ENCODE data around the gene IFNG.
"Not testable (repeated sequence)": the region's sequence is repeated elsewhere in the genome, so short reads cannot be mapped to it uniquely, and the experiment has no call there.

The IFNG gene

DNA sequence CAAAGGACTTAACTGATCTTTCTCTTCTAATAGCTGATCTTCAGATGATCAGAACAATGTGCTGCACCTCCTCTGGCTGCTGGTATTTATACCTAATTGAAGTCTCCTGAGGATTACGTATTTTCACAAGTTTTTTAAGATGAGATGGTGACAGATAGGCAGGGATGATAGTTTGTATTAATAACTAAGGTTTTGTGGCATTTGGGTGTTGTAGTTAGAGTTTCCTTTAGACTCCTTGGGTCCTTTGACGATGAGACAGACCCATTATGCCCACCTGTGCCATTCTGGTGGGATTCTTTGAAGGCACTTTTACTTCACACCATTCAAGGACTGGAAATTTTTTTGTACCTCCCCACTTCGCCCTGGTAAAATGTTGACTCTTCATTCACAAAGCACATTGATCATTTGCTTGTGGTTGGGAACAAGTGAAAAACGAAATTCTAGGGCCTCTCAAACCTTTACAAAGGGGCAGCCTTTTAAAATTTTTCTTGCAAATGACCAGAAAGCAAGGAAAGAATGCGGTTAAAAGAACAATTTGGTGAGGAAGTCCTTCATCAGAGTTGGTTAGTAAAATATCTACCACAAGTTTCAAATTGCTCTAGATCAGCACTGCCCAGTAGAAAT is at the start of gene IFNG:
Gene IFNG, minus strand, starts transcription at position 60 of the 624 bp plus-strand sequence. CDS start 125 bp downstream, outside the sequence.
- no peak for DNase-seq

- DNase-seq = not testable (repeated sequence)
Observed at GRCh38 chr12:68209048-68209728, 49.6 kb upstream of the IFNG start.

GRCh38 chr12:68207276-68207675 is 47.7 kb upstream of the IFNG start:
- no peak for DNase-seq

DNA sequence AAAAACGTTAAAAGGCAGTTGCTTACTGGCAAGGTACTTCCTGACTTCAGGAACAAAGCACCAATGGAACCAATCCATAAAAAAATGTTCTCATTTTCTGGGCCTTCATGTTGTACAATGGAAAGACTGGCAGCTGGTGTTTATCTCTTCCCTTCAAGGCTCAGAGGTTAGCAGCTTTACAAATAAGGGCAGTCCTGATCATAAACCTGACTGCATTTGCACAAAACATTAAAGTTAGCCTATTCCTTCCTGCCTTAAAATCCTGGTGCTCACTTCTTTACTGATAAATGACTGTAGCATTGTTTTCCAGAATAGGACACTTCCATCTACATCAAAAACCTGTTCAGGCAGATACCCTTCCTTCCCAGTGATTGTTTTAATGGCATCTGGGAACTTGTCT is 46.9 kb upstream of the IFNG start:
- DNase-seq = no peak

DNA sequence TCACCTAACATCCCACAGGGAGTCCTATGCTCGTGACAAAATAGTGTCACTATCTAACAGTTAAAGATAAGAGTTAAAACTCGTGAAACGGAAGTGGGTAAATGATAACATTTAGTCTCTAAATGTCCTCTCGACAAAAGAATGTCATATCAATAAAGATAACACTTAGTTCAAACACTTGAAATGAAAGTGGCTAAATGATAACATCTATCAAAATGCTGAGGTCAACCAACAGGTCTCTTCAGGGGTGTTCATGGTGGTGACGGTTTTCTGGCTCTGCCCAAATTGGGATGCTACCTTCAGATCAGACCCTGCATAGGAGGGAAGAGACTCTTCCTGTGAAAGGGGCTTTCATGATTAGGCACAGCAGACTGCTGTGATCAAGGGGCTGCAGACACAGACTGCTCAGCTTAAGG is 43.9 kb upstream of the IFNG start:
- no peak for DNase-seq

DNA sequence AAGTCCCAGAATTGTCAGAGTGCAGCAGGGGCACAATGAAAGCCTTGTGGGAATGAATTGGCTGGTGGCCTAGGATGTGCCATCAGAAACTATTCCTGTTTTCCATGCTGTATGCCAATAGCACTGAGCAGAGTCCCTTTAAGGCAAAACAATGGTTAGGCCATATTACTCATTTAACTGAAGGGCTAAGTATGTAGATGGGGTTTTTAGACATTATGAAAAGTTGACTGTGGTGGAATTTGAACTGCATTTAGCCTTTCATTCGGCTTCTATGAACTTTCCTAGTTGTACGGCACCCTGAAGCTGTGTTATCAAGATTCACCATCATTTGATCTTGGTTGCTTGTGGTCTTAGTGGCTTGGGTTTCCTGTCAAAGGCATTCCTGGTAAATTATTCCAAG is 41.3 kb upstream of the IFNG start:
- no peak for DNase-seq

GRCh38 chr12:68199127-68199526 is 39.6 kb upstream of the IFNG start:
- DNase-seq = no peak

DNA sequence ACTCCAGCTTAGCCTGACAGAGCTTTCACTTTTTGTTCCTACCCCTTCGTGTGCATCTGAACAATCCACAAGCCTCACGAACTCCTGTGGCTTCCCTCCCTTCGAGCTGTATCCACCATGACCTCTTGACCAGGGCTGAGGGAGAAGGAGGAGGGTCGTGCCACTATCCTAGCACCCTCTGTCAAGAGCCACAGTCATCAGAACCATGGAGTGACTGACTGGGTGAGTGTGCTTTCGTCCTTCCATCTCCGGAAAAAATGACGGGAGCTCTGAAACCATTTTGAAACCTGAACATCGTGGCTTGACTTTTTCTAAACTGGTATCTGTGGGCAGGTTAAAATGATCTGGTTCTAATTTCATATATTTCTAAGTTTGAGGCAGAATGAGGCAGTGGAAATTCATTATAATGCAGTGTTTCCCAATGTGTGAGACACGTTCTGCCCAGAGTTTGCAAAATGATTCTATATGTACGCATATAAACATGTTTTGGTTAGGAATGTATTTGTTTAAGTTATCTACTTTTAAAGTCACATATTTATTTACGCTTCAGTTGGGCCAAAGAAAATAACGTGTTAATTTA is 39.1 kb upstream of the IFNG start:
- no peak for DNase-seq

DNA sequence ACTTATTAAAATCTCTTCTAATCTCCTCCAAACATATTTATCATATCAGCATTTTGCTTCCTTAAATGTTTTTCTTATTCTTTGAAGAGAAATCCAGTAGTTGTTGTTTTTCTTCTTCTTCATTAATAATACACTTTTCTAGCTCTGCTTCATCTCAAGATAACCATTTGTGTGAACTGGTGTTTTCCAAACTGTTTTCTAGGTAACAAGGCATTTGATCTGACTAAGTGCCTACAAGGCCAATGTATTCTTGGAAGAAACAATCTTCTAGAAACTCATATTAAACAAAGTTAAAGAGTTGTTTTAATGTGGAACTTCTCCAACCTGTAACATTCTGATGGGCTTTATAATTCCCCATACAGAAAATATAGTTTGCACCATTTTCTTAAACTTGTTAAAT is 30.8 kb upstream of the IFNG start:
- no peak for DNase-seq

DNA sequence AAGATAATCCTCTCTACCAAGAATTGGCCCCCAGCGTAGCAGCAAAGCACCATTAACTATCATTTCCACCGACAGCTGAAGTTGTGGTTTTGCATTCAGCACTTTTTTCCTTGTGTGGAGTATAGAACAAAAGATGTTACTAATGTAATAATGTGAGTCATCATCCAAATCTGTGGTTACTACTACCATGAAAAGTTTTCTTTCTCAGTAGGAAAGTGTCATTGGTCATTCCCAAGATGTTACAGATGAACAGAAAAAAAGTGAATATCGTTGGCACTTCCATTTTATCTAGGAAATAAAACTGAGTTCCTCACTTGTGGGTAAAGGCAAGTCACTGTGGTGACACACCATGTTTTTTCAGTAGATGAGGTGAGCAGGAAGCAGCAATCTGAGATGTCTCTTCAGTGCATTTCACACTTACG is 30.3 kb upstream of the IFNG start:
- DNase-seq = no peak

DNA sequence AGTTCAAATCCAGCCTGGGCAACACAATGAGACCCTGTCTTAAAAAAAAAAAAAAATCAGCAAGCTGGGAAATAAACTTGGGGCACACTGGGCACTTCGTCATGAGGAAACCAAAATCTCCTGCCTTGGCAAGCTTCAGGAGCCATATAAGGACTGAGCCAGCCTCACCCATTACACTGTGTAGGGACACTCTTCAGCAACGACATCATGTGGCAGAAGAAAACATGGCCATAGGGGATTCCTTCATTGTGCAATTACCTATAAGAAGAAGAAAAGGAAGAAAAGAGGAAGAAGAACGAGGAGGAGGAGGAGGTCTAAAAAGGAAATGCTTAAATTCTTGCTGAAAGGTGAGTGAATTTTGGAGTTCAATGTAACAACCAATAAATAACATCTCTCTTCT is 26.1 kb upstream of the IFNG start:
- no peak for DNase-seq

GRCh38 chr12:68180792-68181744 is 21.5 kb upstream of the IFNG start:
- DNase-seq = no peak

DNA sequence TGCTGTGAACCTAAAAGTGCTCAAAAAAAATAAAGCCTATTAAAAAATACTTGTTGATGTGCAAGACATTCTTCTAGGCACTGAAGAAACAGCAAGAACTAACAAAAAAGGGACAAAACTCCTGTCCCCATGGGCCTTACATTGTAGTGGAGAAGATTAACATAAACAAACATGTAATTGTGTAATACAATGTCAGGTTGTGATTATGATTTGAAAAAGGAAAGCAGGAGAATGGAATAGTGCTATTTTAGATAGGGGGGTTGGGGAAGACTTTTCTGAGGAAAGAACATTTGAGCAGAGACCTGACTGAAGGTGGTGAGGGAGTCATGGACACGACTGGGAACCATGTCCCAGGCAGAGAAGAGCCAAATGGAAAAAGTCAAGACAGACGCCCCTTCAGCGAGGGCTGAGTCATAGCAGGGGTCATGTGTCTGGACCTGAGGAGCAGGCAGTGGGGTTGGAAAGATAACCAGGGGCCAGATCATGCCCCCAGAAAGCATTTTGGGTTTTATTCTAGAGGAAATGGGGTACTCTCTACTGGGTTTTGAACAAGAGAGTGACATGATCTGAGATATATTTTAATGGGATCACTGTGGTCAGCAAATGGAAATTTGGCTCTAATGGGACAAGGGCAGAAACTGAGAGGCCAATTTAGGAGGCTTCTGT is 19.4 kb upstream of the IFNG start:
- DNase-seq = no peak

GRCh38 chr12:68178184-68178583 is 18.6 kb upstream of the IFNG start:
- no peak for DNase-seq

DNA sequence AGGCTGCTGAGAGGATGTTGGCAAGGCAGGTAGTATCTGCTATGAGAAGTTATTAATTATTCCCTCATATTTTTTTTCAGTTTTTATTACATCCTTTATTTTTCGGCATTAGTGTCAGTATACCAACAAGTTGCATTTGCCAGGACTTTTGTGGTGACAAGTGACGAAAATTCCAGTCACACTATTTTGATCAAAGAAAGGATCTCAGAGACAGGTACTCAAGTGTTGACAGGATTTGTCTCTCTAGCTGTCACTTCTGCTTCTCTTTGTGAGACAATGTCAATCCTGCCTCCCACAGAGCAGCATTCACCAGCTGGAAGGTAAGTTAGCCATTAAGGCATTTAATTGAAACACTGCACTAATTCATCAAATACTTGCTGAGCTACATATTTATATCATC is 18.0 kb upstream of the IFNG start:
- DNase-seq = no peak

- DNase-seq = no peak
Observed at GRCh38 chr12:68176257-68176656, 16.7 kb upstream of the IFNG start.

GRCh38 chr12:68175557-68176061 is 16.1 kb upstream of the IFNG start:
- DNase-seq = no peak

DNA sequence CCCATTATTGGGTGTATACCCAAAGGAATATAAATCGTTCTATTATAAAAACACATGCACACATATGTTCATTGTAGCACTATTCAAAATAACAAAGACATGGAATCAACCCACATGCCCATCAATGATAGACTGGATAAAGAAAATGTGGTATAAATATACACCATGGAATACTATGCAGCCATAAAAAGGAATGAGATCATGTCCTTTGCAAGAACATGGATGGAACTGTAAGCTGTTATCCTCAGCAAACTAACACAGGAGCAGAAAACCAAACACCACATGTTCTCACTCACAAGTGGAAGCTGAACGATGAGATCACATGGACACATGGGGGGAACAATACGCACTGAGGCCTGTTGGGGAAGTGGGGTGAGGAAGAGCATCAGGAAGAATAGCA is 15.2 kb upstream of the IFNG start:
- DNase-seq = not testable (repeated sequence)

GRCh38 chr12:68173792-68174191 is 14.3 kb upstream of the IFNG start:
- DNase-seq = no peak

DNA sequence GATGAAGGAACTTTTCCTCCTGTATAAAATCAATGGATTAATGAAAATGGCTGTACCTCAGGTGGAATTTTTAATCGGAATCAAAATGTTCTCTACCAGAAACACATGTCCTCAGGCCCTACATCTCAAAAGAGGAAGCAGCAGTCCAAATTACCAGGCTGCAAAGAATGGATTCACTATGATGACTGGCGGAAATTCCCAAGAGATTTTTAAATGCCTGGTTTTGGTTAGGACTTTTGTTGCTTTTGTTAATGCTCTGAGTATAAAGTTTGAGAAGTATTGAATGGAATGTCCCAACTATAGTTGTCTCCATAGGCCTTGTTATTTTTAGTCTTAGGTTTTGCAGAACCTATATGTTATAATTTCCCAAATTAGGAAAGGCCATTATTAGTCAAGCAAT is 11.2 kb upstream of the IFNG start:
- no peak for DNase-seq

DNA sequence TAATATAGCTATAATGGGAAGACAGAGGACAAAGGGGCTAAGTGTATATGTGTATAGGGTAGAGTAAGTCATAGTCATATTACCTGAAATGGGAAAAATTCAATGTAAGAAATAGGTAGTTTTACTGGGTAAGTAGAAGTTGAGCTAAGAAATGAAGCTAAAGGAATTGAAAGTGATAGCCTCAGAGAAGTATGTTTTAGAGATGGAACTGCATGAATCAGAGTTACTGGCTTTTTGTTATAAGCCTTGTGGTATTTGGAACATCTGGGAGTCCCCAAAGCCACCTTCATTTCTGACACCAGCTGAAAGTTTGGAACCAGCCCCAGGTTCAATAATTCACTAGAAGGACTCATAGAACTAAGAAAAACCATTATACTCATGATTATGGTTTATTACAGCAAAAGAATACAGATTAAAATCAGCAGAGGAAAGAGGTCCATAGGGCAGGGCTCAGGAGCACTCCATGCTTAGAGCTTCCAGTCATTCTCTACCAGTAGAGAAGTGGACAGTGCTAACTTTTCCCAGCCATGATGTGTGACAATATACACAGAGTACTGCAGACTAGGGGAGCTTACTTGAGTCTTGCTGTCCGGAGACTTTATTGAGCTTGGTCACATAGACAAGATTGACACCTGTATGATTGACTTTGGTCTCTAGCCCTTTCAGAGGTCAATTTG is 9.8 kb upstream of the IFNG start:
- DNase-seq = no peak

- DNase-seq = no peak
Observed at GRCh38 chr12:68166317-68166831, 6.8 kb upstream of the IFNG start.

All from T1000 (cell line).